B cell (primary cell): ENCODE data around the gene FXYD3. TPM values are rescaled to one million over a fixed set of nuclear protein-coding genes. Genes with fewer than 3 reads are reported as not detected.

Experiments
- ATAC-seq: fragments of 200-7000 bp; cut with Tn5 transposase; one replicate; pipeline ENCODE4 v1.10.0; 2021; ENCODE audit warnings: low read depth, mild to moderate bottlenecking, moderate number of reproducible peaks, moderate library complexity
- CTCF ChIA-PET: fragments of 350-600 bp; sonication (Branson Sonifier 250); formaldehyde crosslinking; loops from one replicate; lab custom pipeline; 2021; ENCODE audit warnings: antibody characterized with exemption, inconsistent platforms; lab: Charles Lee
- POLR2A ChIA-PET: fragments of 350-600 bp; sonication (Branson Sonifier 250); formaldehyde crosslinking; loops from one replicate; lab custom pipeline; 2021; ENCODE audit warnings: antibody characterized with exemption; lab: Charles Lee
- DNase-seq: peaks from one replicate; pipeline ENCODE4 v3.0.0; 2013
- H2AFZ ChIP-seq: 2 replicates; pipeline ENCODE4 v1.6.1; 2012; ENCODE audit warnings: mild to moderate bottlenecking, low read depth, low read length; ENCODE audit not compliant: insufficient read depth, poor library complexity, severe bottlenecking
- H3K27ac ChIP-seq, 2 donors: 1 replicate in 1 of 2; 2 replicates in 1 of 2; pipeline ENCODE4 v1.5.1; 2012 to 2013; ENCODE audit warnings: low read length in 2 of 2, mild to moderate bottlenecking in 2 of 2, moderate library complexity in 1 of 2
- H3K27me3 ChIP-seq, 4 experiments: fragments of 200-600 bp in 1 of 4; sonication (generic) in 1 of 4; replicated peaks in 1 of 4; 1 replicate in 2 of 4; 2 replicates in 2 of 4; pipeline versions ENCODE4 v1.6.1 to v1.7.0; 2013 to 2016; ENCODE audit warnings: low read length in 3 of 4, mild to moderate bottlenecking in 2 of 4, mixed read lengths in 1 of 4, moderate library complexity in 1 of 4; ENCODE audit not compliant: insufficient read depth in 4 of 4, control insufficient read depth in 3 of 4; ENCODE audit errors: control extremely low read depth in 1 of 4
- H3K36me3 ChIP-seq, 2 experiments: replicated peaks in 1 of 2; 1 replicate in 1 of 2; 2 replicates in 1 of 2; pipeline versions ENCODE4 v1.6.1 to v1.7.1; 2013; ENCODE audit warnings: low read length in 1 of 2; ENCODE audit not compliant: insufficient read depth in 2 of 2, control insufficient read depth in 1 of 2; ENCODE audit errors: control extremely low read depth in 1 of 2, extremely low read depth in 1 of 2
- H3K4me1 ChIP-seq, 2 donors: fragments of 200-600 bp in 1 of 2; sonication (generic) in 1 of 2; 1 replicate in 1 of 2; 2 replicates in 1 of 2; pipeline versions ENCODE4 v1.5.1 to v1.6.1; 2013 to 2017; ENCODE audit warnings: low read length in 2 of 2; ENCODE audit not compliant: control insufficient read depth in 2 of 2, insufficient read depth in 2 of 2
- H3K4me2 ChIP-seq: replicated peaks from 2 replicates; pipeline ENCODE3; 2012; ENCODE audit warnings: mild to moderate bottlenecking, low read depth, low read length; ENCODE audit not compliant: poor library complexity, severe bottlenecking
- H3K4me3 ChIP-seq, 5 experiments: fragments of 200-600 bp in 1 of 5; sonication (generic) in 1 of 5; 1 replicate in 3 of 5; 2 replicates in 2 of 5; pipeline versions ENCODE4 v1.5.1 to v1.7.0; 2011 to 2016; ENCODE audit warnings: low read length in 4 of 5, mild to moderate bottlenecking in 4 of 5, low read depth in 2 of 5, control low read depth in 1 of 5, moderate library complexity in 1 of 5; ENCODE audit not compliant: insufficient read depth in 1 of 5; ENCODE audit errors: control extremely low read depth in 1 of 5, extremely low read depth in 1 of 5
- H3K79me2 ChIP-seq: fragments of 200-600 bp; sonication (generic); one replicate; pipeline ENCODE4 v1.6.0; 2016; ENCODE audit warnings: low read length; ENCODE audit not compliant: control insufficient read depth, insufficient read depth
- H3K9ac ChIP-seq: fragments of 200-600 bp; sonication (generic); 2 replicates; pipeline ENCODE4 v1.6.1; 2017; ENCODE audit warnings: mild to moderate bottlenecking, low read length, moderate library complexity
- H3K9me3 ChIP-seq, 3 donors: one replicate each; pipeline versions ENCODE4 v1.6.1 to v1.7.1; 2013; ENCODE audit warnings: low read length in 2 of 3; ENCODE audit not compliant: control insufficient read depth in 2 of 3, insufficient read depth in 1 of 3; ENCODE audit errors: control extremely low read depth in 1 of 3
- H4K20me1 ChIP-seq: 2 replicates; pipeline ENCODE4 v1.6.0; 2012; ENCODE audit warnings: mild to moderate bottlenecking, low read length; ENCODE audit not compliant: insufficient read depth, control insufficient read depth, poor library complexity, severe bottlenecking
- H3K27ac Mint-ChIP-seq: one replicate; pipeline ENCODE4 v1.8.0; 2021; ENCODE audit warnings: mixed read lengths
- H3K27me3 Mint-ChIP-seq: one replicate; pipeline ENCODE4 v1.8.0; 2021; ENCODE audit warnings: mixed read lengths
- H3K4me1 Mint-ChIP-seq: one replicate; pipeline ENCODE4 v1.8.0; 2021; ENCODE audit warnings: mixed read lengths
- H3K4me3 Mint-ChIP-seq: one replicate; pipeline ENCODE4 v1.8.0; 2021; ENCODE audit warnings: mixed read lengths
- H3K9me3 Mint-ChIP-seq: one replicate; pipeline ENCODE4 v1.8.0; 2022; ENCODE audit warnings: mixed read lengths; ENCODE audit not compliant: insufficient read depth
- CTCF ChIP-seq: fragments of 200-600 bp; IDR thresholded peaks from one replicate; pipeline ENCODE4 v1.8.0; 2022; ENCODE audit warnings: antibody characterized with exemption, mild to moderate bottlenecking
- EZH2 ChIP-seq: IDR thresholded peaks from 2 replicates; pipeline ENCODE4 v1.6.1; 2012; ENCODE audit warnings: borderline replicate concordance, low read depth, mild to moderate bottlenecking, moderate library complexity, low read length; ENCODE audit not compliant: insufficient read depth, poor library complexity, severe bottlenecking
- WGBS: methylation state at CpG from one replicate; pipeline ENCODE4 v1.1.5; 2013; ENCODE audit warnings: missing lambda C conversion rate; ENCODE audit not compliant: insufficient coverage; 5-methylcytosine and 5-hydroxymethylcytosine counted together
- intact Hi-C: fragments of 100-400 bp; cut with micrococcal nuclease; formaldehyde crosslinking; loops from one replicate; pipeline ENCODE4 v1.10.0; 2022
- polyA plus RNA-seq: library from polyadenylated mRNA; depleted of rRNA; stranded (reverse); fragments of >200 nt; gene quantifications from 2 replicates; pipeline ENCODE4 v1.2.3, GENCODE V29; 2012
- total RNA-seq, 2 donors: library from RNA; stranded (reverse); fragments of 120-200 nt in 1 of 2; gene quantifications; 1 replicate in 1 of 2; 2 replicates in 1 of 2; pipeline versions ENCODE4 v1.2.3 to v1.2.4, GENCODE V29; 2013 to 2022

FXYD3 gene
- total and polyA plus RNA-seq, 2 donors (not counting 1 experiment from before 2014, with no cell fraction given), result not detected

GRCh38 chr19:35140207-35140961, 24.8 kb downstream of the FXYD3 start:
- H3K9ac ChIP-seq, result no peak overlapping the region
- Mint-ChIP-seq H3K4me1 (peaks cover 52% of the 10 kb centered on the region), H3K4me3 (peak overlapping the region; percentile 72), H3K9me3 (no peaks in the 10 kb centered on the region), H3K27ac (no peak overlapping the region), H3K27me3 (peaks cover 14% of the 10 kb centered on the region)
- H3K4me1 ChIP-seq, result peaks cover 25 to 59% of the 10 kb centered on the region in 2 donors
- 60% methylated on average over 12 of the region's 12 CpGs for WGBS
- H3K4me2 ChIP-seq, result peak overlapping the region; percentile 96
- TF ChIP-seq EZH2, result no peak
- TF ChIP-seq CTCF, result no peak
- no peaks in the 10 kb centered on the region for H4K20me1 ChIP-seq
- CTCF ChIA-PET, result interaction anchor here (0.9 to 7.0 kb wide), 11 partner anchors 12 to 77 kb away, joined by 4 to 77 read pairs (median 7); partner anchors contain the start of gene FXYD5
- no peak overlapping the region for H3K27ac ChIP-seq
- peak; percentile 23 for DNase-seq
- peak overlapping the region; percentile 35 for H2AFZ ChIP-seq
- POLR2A ChIA-PET, result interaction anchor here (0.8 to 1.7 kb wide), 7 partner anchors 9 to 208 kb away, joined by 3 to 11 read pairs (median 4); partner anchors contain the start of genes FFAR1, FXYD5 and USF2
- intact Hi-C loops, result loop anchor here (2.0 to 10.0 kb wide), 4 partner anchors 16 to 354 kb away; partner anchors contain the start of genes CD22, FXYD3 and KRTDAP
- no peak for ATAC-seq
- H3K79me2 ChIP-seq, result no peaks in the 10 kb centered on the region
- no peaks in the 10 kb centered on the region for H3K36me3 ChIP-seq
- H3K4me3 ChIP-seq, result no peak overlapping the region
- H3K9me3 ChIP-seq, result no peaks in the 10 kb centered on the region
- H3K27me3 ChIP-seq, result peaks cover 0 to 13% (median 3%) of the 10 kb centered on the region in 4 experiments
